HG02973 (cell line): ENCODE measurements around the gene GRP.
"Not testable (repeated sequence)": the region's sequence is repeated elsewhere in the genome, so short reads cannot be mapped to it uniquely, and the experiment has no call there.

Experiments
- ATAC-seq: cut with Tn5 transposase; IDR thresholded peaks from one replicate; pipeline ENCODE4 v1.9.1; 2021; ENCODE audit warnings: moderate library complexity; ENCODE audit not compliant: unreplicated experiment

GRP gene

DNA sequence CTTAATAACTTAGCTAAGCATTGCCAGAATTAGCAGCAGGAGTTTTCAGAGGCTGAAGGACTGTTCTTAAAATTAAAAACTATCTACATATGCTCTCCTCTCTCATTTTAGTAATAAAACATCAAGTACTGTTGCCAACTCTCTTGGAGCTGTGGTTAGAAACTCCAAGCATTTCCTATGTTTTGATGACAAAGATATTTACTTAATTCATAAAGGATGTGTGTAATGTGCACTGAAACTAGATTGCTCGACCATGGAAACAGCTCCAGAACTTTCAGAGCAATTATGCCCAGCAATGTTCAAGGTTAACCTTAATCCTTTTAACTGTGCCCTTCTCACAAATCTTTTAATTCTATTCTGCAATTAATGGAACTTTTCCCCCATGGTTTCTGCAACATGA lies 8.4 kb downstream of the GRP start:
- ATAC-seq, result no peak

DNA sequence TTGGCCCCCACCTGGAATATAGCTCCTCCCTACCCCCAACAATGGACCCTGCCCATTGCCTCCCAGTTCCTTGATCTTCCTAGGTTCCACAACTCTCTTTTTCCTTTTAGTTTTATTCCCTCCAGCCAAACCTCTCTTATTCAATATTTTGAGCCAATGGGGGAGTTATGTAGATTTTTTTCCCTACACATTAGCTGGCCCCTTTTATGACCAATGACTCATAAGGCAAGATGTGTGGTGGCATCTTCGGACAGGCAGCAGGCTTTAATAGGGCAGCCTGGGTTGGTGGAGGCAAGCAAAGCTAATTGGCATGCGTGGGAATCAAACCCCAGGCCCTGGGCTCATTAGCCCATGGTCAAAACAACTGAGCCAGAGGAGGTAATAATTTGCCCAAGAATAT lies 9.2 kb downstream of the GRP start:
- ATAC-seq, result no peak

DNA sequence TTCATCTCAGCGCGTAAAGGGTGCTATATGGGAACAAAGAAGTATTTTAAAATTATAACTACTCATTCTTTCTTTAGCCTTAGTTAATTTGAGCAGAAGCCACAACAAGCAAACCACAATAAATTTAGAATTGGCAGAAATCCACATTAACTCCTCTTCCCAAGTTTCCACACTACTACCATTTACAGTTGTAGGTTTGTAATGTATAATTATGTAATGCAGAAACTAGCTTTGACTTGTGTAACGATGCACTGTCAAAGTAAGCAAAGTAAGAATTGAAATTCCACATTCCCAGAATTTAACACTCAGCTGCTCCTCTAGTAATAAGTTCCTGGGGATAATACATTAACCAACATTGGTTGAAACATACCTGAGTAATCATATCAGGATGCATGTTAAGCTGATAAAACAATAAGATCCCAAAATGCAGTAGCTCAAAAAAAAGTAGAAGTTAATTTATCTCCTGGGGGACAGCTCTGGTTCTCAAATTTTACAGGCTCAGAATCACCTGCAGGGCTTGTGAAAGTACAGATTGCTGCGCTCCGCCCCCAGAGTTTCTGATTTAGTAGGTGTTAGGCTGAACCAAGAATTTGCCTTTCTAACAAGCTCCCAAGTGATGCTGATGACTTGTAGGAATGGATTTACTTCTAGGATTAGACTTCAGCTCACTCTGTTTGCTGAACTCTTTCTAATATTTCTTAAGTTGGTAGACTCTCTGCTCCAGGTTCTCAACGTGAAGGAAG lies 9.9 kb downstream of the GRP start:
- no peak for ATAC-seq

DNA sequence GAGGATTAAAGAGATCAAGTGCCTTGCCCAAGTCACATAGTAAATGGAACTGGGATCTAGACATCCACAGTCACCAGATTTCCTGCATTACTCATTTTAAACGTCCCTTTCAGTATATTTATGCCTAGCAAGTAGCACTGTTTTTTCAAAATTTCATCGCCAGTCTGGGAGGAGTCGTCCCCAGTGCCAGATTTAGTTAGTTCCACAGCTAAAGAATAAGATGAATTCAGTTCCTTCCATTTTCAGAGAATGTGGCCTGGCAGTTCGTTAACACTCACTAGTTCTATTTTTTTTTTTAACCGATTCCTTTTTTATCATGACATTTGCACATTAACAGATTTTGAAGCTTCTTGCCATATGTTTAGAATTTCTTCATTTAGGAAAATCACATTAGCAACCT lies 11.2 kb downstream of the GRP start:
- no peak for ATAC-seq

DNA sequence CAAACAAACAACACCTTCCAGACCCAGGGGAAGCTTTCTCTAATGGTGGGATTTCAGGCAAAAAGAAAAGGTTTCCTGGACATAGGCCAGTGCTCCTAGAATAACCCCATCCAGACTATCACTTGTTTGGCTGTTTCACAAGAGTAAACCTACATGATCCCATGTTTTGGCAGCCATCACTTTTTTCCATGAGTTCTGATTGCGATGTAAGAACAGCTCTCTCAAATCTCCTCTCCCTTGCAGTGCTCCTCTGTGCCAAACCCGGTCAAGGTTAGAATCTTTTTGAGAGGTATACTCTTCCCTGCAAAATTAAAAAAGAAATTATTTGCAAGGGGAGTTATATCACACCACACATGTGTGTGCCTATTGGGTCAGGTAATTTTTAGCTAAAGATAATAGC lies 11.9 kb downstream of the GRP start:
- ATAC-seq, result no peak

DNA sequence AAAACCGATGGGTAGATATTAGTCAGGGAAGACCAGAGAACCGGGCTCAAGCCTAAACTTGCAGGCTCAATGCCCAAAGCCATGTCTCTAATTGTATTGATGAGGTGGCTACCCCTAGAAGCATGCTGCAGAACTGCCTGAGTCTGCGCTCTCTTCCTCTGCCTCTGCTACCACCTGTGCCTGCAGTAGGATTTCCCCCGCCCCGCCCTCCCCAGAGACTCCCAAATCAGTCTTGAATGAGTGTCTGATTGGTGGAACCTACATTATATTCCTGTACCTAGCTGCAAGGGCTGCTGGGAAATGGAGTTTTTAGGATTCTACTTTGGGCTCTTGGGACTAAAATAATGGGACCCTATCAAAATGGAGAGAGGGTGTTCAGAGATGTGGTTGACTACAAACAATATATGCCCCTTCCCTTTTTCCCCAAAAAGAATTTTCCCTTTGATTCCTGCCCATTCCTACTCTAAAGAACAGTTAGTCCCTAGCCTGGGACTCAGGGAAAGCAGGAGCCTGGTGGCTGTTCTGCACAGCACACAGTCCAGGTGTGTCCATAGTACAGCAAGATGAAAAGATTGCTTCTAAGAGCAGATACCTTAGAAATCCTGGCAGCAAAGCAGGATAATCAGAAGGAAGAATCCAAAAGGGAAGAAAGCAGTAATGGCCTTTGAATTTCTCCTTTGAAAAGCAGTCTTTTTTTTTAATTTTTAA lies 12.5 kb downstream of the GRP start:
- ATAC-seq, result no peak

DNA sequence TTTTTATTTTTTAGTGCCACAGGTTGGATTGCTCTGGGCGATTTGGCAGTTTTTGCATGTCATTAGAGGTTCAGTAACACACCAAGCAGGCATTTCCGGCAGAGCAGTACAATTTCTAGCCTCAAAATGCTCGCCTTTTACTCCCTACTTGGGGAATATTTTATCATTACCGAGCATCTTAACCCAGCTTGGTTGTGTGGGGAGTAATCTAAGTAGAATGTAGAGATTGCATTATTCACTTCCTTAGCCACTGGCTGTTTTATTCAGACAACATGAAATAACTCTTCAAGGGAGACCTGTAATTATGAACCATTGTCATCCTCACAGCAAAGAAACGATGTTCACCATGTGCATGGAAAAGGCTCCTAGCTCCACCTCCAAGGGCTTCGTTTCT lies 13.1 kb downstream of the GRP start:
- no peak for ATAC-seq

DNA sequence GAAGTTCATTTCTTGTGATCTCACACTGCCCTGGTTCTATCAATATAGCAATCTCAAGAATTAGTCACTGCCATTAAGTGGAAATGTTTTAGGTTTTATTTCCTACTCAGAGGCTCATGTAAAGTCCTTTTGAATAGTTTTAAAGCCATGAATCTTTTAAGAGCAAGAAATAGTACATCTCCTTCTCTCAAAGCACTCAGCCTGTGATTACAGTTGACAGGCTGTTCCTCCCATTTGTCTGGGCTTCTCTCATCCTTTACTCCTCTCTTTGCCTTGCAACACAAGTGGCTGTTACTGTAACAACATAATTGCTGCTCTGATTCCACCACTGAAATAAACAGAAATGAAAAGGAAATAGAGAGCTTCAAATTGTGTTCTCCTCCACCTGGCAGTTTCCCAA lies 18.4 kb downstream of the GRP start:
- ATAC-seq, result no peak

DNA sequence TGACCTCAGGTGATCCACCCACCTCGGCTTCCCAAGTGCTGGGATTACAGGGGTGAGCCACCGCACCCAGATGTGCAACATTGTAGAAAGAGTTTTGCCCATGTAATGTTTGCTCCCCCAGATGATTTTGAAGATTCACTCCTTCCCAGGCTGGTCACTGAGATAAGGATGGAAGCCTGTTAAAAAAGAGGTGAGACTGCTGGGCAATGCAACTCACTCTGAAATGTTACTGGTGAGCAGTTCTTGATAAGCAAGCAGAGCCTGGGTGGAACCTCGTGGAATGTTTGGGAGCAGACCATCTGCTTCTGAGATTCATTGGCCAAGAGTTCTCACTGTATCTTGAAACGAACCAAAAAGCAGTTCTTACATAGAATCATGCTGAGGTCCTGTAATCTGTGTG lies 19.7 kb downstream of the GRP start:
- no peak for ATAC-seq

DNA sequence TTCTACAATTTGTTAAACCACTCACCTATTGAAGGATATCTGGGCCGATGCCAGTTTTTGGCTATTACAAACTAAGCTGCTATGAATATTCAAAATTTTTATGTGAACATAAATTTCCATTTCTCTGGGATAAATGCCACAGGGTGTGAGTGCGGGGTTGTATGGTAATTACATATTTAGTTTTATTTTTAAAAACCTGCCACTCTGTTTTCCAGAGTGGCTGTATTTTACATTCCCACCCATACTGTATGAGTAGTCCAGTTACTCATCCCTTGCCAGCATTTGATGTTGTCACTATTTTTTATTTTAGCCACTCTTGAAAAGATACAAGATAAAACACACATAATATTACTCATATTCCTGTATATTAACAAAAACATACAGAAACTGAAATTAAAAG lies 22.9 kb downstream of the GRP start:
- ATAC-seq, result no peak

DNA sequence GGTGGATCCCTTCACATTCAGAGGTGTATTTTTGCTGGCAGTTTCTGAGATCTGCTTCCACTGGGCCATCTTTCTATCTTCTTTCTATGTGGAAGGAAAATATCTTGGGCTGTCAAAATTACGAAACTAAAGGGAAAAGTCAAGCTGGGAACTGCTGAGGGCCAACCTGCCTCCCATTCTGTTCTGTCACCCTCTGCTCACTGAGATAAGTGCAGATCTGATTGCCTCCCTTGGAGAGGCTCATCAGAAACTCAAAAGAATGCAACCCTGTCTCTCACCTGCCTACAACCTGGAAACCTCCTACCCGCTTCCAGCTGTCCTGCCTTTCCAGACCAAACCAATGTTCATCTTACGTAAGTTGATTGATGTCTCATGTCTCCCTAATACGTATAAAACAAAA lies 26.8 kb downstream of the GRP start:
- no peak for ATAC-seq

DNA sequence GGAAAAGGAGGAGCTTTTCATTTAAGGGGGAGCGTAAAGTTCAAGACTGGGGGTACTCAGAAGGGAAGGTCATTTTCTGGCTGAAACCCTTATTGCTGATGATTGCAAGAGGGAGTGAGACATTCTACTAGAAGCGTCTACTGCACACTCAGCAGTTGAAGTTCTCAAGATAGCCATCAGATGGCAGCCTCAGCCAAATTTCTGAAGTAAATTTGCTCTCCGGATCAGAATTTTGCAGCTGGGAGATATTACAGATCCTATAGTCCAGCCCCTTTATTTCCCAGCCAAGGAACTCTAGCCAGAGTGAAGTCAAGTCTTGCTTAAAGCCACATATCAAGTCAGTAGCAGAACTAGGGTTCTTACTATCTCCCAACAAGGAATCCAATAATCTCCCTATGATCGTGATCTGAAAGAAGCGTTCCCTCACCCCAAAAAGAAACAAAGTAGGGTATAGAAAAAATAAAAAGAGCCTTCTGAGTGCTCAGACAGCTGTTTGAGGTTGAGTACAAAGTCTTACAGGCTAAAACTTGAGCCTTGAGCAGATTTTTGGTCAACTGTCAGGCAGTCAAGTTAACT lies 29.3 kb downstream of the GRP start:
- ATAC-seq, result no peak

DNA sequence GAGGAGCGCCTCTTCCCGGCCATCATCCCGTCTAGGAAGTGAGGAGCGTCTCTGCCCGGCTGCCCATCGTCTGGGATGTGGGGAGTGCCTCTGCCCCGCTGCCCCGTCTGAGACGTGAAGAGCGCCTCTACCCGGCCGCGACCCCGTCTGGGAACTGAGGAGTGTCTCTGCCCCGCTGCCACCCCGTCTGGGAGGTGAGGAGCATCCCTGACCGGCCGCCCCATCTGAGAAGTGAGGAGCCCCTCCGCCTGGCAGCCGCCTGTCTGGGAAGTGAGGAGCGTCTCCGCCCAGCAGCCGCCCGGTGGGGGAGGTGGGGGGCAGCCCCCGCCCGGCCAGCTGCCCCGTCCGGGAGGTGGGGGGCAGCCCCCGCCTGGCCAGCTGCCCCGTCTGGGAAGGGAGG lies 35.5 kb downstream of the GRP start:
- not testable (repeated sequence) for ATAC-seq

DNA sequence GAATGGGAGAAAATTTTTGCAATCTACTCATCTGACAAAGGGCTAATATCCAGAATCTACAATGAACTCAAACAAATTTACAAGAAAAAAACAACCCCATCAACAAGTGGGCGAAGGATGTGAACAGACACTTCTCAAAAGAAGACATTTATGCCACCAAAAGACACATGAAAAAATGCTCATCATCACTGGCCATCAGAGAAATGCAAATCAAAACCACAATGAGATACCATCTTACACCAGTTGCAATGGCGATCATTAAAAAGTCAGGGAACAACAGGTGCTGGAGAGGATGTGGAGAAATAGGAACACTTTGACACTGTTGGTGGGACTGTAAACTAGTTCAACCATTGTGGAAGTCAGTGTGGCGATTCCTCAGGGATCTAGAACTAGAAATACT lies 41.9 kb downstream of the GRP start:
- not testable (repeated sequence) for ATAC-seq

DNA sequence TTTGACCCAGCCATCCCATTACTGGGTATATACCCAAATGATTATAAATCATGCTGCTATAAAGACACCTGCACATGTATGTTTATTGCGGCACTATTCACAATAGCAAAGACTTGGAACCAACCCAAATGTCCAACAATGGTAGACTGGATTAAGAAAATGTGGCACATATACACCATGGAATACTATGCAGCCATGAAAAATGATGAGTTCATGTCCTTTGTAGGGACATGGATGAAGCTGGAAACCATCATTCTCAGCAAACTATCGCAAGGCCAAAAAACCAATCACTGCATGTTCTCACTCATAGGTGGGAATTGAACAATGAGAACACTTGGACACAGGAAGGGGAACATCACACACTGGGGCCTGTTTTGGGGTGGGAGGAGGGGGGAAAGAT lies 42.3 kb downstream of the GRP start:
- not testable (repeated sequence) for ATAC-seq

DNA sequence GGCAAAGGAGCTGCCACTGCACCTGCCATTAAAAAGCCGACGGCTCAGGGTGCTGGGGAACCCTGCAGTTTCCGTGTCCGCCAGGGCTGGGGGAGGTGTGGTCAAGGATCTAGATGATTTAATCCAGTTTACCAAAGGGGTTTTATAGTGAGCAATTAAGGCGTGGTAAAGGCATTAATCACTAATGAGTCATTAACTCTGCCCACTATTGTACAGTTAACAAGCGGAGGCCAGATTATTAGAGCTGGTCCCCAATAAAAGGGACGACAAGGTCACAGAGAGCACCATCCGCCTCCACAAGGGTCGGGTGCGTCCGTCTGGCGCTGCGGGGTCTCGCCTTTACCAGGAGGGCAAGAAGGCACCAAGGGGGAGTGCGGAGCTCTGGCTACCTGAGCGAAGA lies 43.7 kb downstream of the GRP start:
- no peak for ATAC-seq

DNA sequence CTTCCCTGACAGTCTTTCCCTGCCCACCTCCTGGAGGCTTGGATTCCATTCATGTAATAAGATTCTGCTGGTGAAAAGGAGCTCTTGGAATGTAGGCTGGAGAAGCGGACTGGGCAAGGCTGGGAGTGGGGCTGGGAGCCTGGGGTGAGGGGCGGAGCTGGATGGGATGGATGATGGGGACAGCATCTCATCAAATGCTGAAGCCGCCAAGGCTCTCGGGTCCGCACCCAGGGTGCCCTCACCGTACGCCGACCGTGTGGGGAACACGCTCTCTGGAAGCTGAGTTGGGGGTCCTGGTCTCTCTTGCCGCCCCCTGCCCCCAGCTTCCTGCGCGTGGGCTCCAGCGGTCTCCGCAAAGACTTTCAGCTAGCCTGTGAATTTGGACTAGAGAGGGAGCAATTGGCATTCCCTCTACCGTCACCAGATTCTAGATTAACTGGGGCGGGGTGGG lies 44.2 kb downstream of the GRP start:
- ATAC-seq, result no peak

DNA sequence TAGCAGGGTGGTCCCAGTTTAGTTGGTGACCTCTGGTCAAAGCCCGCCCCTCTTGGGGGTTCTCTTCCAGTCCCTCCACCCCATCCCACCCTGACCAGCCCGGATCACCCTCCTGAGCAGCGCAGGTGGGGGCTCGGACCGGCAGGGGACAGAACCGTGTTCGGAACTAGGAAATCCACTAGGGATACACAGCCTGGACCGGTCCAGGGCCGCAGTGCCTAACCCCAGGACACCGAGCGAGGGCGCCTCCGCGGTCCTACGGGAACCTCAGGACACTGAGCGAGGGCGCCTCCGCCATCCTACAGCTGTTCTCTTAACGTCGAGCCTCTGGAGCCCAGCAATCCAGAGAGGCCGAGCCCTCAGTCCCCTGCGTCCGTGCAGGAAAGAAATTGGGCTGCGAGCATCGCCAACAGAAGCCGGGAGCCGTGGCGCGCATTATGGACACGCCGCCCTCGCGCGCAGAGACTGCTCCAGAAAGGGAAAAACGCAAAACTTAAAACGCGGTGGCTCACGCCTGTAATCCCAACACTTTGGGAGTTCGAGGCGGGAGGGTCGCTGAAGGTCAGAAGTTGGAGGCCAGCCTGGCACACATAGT lies 44.8 kb downstream of the GRP start:
- no peak for ATAC-seq

DNA sequence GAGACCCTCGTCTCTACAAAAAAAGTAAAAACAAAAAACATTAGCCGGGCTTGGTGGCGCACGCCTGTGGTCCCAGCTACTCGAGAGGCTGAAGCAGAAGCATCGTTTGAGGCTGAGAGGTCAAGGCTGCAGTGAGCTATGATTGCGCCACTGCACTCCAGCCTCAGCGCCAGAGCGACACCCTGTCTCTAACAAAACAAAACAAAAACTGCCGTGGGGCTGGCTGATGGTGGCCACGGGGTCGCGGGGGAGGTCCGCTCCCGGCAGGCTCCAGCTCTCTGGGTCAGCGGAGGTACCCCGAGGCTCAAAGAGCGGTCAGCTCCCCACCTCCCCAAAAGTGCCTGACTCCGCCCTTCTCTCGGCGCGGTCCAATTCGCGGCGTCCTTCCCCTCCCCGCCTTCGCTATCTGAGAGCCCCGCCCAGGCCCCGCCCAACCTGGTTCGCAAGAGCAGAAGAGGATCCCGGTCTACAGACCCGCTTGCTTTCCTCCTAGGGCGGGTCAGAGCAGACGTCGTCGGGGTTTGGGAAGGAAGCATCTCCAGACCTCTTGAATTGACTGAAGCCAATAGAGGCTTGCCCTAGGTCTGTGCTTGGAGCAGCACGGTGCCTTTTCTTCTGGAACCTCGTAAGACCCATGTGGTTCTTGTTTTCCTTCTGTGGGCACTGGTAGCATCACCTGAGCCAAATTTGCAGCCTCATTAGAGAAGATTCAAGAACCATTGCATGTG lies 45.5 kb downstream of the GRP start:
- peak; percentile 60 for ATAC-seq

DNA sequence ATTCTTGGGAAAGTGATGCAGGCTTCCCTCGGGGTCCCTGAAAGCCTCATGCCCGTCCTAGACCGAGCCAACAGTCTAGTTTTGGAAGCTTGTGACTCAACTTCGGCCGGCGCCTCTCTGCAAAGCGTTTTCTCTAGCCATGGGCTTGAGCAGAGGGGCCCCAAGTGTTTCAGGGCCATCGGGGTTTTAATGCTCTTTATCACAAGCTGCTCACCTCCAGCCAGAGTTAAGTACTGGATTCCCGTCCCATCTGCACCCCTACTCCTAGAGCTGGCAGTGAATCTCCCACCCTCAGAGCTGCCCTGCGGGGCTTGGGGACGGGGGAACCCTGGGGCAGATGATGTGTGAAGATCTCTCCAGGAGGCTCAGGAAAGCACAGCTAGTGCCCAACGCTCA lies 46.0 kb downstream of the GRP start:
- no peak for ATAC-seq

DNA sequence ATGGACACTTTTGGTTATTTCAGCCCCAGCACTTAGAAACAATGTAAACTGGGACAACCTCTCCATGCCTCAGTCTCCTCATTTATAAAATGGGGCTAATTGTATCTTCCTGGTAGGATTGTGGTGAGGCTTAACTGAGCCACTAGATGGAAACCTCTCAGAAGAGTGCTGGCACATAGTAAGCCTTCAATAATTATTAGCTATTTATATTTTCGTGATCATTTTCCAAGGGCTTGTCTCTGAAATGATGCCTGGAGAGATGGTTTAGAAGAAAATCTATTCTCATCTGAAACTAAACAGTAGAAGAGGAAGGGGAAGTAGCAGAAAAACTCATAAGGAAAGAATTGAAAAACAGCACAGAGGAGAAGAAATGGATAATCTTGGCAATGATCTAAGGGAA lies 46.5 kb downstream of the GRP start:
- ATAC-seq, result no peak
